ENCODE data around the gene GZMM.
A peak's percentile ranks its signal among the peaks of the same experiment; 100 is the strongest.

Gene GZMM

DNA sequence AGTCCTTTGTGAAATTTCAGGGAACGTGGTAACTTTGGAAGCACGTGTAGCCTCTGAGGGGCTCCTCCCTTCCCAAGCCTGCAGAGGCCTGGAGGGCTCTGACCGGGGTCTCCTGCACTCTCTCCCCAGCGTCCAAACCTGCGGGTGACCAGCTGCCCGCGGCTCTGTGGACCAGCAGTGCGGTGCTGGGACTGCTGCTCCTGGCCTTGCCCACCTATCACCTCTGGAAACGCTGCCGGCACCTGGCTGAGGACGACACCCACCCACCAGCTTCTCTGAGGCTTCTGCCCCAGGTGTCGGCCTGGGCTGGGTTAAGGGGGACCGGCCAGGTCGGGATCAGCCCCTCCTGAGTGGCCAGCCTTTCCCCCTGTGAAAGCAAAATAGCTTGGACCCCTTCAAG is 39.2 kb upstream of the GZMM start:
- Mint-ChIP-seq H3K4me1 (peaks cover 19% of the 10 kb centered on the region), H3K4me3 (no peak overlapping the region), H3K27ac (ENCODE audit: low read depth) (no peak overlapping the region), H3K36me3 (ENCODE audit: insufficient read depth) (peaks cover 8% of the 10 kb centered on the region), H3K27me3 (peaks cover under 1% of the 10 kb centered on the region), H3K9me3 (no peaks in the 10 kb centered on the region)
- DNase-seq (ENCODE audit: low spot score in 2 of 2) (no peak), ATAC-seq (replicated peaks; ENCODE audit: extremely low read depth, poor library complexity, severe bottlenecking) (no peak)

DNA sequence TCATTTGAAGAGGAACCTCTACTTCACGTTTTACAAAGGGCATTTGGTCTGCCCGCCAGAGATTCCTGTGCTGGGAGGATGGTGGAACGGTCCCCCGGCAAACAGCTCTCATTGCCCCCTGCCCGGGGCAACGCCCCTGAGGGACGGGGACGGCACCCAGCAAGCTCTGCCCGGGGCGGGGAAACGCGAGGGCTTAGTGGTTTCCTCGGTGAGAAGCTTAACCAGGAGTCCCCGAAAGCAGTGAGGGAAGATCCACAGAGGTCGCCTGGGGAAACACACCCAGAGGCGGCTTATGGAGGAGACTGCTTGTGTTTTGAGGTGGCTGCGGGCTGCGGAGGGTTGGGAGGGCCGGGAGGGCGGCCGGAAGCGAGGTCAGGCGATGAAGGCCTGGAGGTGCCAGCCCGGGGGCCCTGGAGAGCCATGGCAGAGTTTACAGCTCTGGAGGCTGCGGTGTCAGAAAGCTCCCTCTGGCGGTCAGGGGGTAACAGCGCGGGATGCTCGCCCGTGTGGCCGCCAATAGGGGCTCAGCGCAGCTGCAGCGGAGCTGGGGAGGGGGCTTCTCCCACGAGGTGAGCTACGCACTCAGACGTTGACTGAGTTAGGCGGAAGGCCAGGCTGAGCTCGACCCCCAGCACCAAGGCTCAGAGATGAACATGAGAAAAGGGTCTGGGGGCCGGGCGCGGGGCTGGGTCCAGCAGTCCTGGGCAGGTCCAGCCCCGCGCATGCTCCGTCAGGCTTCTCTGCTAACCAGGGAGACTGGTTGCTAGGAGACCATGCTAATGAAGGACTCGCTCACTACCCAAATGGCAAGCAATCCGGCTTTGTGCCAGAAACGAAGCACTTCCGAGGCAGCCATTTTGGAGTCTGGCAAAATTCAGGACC is 37.2 kb upstream of the GZMM start:
- DNase-seq (ENCODE audit: low spot score in 2 of 2) = peak; percentile 92
- H3K27ac Mint-ChIP-seq (ENCODE audit: low read depth) = peak overlapping the region; percentile 89
- H3K27me3 Mint-ChIP-seq = no peaks in the 10 kb centered on the region
- ATAC-seq (replicated peaks; ENCODE audit: extremely low read depth, poor library complexity, severe bottlenecking) = peak; percentile 52
- H3K9me3 Mint-ChIP-seq = no peaks in the 10 kb centered on the region
- peaks cover 34% of the 10 kb centered on the region for H3K4me1 Mint-ChIP-seq
- peaks cover 19% of the 10 kb centered on the region for H3K36me3 Mint-ChIP-seq (ENCODE audit: insufficient read depth)
- peak overlapping the region; percentile 84 for H3K4me3 Mint-ChIP-seq

DNA sequence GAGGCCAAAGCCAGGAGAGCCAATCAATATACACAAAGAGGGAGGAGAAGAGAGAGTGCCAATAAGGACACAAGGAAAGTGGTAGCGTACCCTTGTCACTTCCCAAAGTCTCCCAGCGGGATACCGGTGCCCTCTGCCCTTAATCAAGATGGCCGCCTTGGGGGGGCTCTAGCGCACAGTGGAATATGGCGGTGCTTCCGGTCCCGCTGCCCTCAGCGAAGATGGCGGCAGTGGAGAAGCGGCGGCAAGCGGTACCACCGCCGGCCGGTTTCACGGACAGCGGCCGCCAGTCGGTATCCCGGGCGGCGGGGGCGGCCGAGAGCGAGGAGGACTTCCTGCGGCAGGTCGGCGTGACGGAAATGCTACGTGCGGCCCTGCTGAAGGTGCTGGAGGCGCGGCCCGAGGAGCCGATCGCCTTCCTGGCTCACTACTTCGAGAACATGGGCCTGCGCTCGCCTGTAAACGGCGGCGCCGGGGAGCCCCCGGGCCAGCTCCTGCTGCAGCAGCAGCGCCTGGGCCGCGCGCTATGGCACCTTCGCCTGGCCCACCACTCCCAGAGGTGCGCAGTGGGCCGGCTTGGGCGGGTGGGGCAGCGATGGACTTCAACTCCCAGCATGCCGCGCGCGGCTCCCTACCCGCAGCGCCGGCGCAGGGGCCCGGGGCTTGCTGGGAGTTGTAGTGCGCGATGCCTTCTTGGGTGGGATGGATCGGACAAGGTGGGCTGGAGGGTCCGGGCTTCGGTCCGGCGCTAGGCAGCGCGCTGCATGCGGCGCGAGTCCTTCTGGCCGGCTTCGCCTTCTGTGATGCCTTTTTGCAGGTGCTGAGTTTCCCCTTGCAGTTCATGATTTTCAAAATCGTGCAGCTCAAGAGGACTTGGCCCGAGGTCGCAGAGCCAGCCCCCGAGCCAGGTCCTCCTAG is 36.3 kb upstream of the GZMM start, which contains the start of gene TPGS1:
Gene TPGS1 (plus strand): TSS at position 212 of the 918 bp plus-strand sequence. CDS start 10 bp downstream, at position 222.
- ATAC-seq (replicated peaks; ENCODE audit: extremely low read depth, poor library complexity, severe bottlenecking) (peak; percentile 45), DNase-seq (ENCODE audit: low spot score in 2 of 2) (peak in 1 of 2 donors; percentile 50)
- Mint-ChIP-seq H3K9me3 (no peaks in the 10 kb centered on the region), H3K4me1 (peaks cover 37% of the 10 kb centered on the region), H3K27me3 (no peaks in the 10 kb centered on the region), H3K27ac (ENCODE audit: low read depth) (peak within 1 kb of the TSS; percentile 89), H3K4me3 (peak within 1 kb of the TSS; percentile 84), H3K36me3 (ENCODE audit: insufficient read depth) (peaks cover 26% of the 10 kb centered on the region)

DNA sequence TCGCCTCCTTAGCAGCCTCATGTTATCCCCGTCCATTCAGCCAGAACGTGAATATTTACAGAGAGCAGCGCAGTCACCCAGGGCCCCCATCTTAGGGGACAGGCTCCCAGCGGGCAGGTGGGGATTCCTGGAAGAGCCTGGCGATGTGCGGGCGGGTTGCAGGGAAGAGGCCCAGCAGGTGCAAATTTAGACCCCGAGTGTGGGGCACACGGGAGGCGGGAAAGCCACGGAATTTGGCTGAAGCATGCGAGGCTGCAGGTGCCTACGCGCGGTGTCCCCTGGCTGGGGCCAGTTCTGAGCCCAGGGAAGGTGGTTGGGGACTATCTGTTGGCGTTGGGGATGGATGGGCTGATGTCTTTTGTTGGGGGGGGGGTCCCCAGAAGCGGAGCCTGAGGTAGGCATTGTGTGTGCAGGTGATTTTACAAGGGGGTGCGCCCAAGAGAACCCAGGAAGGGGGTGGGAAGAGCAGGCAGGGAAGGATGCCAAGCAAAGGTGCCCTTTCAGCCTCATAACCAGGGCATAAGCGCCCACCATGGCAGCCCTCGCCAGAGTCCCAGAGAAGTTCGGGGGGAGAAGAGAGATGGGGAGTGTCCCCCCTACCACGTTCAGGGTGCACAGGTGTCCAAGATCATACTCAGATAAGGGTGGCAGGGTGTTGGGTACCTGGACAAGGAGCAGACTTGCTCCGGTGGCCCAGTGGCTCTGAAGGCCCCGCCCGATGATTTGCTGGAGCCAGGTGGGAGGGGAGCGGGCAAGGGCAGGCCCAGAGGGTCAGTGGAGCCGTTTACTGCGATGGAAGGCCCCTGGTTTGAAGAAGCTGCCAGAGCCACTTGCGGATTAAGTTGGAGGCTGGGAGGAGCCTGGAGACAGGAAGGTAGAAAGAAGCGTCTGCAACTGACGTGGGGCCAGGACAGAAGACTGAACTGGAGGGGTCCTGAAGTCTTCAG is 35.4 kb upstream of the GZMM start:
- Mint-ChIP-seq H3K27ac (ENCODE audit: low read depth) (peak overlapping the region; percentile 79), H3K4me3 (peak overlapping the region; percentile 84), H3K4me1 (peaks cover 37% of the 10 kb centered on the region), H3K27me3 (no peaks in the 10 kb centered on the region), H3K9me3 (no peaks in the 10 kb centered on the region), H3K36me3 (ENCODE audit: insufficient read depth) (peaks cover 26% of the 10 kb centered on the region)
- no peak for ATAC-seq (replicated peaks; ENCODE audit: extremely low read depth, poor library complexity, severe bottlenecking)
- no peak for DNase-seq (ENCODE audit: low spot score in 2 of 2)

DNA sequence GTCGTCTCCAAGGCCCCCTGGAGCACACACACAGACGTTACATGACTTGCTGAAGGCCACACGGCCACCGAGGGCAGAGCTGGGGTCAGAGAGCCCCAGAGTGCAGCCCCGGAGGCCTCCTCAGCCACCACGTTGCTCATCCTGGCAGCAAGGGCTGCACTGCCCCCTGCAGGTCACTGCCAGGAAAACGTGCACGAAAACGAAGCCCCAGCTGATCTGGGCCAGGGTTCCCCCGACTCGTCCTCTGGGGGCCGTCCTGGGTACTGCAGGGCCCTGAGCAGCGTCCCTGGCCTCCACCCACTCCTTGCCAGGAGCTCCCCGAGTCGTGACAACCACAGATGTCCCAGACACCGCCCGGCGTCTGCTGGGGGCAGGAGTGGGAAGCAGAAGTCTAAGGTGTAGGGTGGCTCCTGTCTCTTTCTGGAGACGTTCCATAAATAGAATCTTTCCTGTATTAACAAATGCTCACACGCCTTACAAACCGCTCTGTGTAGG is 33.2 kb upstream of the GZMM start:
- peak overlapping the region; percentile 97 for H3K27ac Mint-ChIP-seq (ENCODE audit: low read depth)

DNA sequence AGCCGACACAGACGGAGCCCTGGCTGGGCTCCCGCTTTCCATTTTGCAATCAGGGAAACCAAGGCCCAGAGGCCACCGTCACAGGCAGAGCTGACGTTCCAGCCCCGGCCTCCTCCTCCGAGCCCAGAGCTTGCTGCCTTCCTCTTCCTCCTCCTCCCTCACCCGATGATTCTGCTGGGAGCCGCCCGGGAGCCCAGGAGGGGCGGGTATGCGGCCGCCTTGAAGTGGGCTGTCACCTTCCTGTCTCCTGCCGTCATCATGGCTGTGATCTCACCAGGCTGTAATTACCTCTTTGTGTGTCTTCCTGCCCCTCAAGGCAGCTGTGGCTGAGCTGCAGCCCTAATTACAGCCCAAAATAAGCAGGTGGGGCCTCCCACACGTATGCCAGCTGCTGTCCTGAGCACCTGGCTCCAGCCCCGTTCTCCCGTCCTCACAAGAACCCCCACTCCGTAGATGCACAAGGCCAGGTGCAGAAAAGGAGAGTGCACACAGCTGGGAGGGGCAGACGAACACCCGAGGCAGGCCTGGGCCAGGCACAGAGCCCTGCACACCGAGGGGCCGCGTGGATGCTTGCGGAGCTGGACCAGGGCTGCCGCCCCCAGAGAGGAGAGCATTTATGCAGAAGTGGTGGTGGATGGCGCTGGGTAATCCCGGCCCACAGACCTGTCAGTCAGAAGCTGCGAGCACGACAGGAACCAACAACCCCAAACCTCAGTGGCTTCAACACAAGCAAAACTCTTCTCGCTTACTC is 32.6 kb upstream of the GZMM start:
- Mint-ChIP-seq H3K27ac (ENCODE audit: low read depth) (peak overlapping the region; percentile 97), H3K4me1 (peaks cover 41% of the 10 kb centered on the region), H3K9me3 (no peaks in the 10 kb centered on the region), H3K36me3 (ENCODE audit: insufficient read depth) (peaks cover 26% of the 10 kb centered on the region), H3K4me3 (peak overlapping the region; percentile 80), H3K27me3 (no peaks in the 10 kb centered on the region)
- peak; percentile 79 to 94 for DNase-seq (ENCODE audit: low spot score in 2 of 2)
- ATAC-seq (replicated peaks; ENCODE audit: extremely low read depth, poor library complexity, severe bottlenecking) = peak; percentile 66

More for the DNA sequence above, 33.2 kb upstream of the GZMM start:
- Mint-ChIP-seq H3K27me3 (no peaks in the 10 kb centered on the region), H3K4me1 (peaks cover 44% of the 10 kb centered on the region), H3K4me3 (peak overlapping the region; percentile 80), H3K9me3 (no peaks in the 10 kb centered on the region), H3K36me3 (ENCODE audit: insufficient read depth) (peaks cover 26% of the 10 kb centered on the region)
- ATAC-seq (replicated peaks; ENCODE audit: extremely low read depth, poor library complexity, severe bottlenecking) (peak; percentile 44), DNase-seq (ENCODE audit: low spot score in 2 of 2) (peak; percentile 91 to 93)

DNA sequence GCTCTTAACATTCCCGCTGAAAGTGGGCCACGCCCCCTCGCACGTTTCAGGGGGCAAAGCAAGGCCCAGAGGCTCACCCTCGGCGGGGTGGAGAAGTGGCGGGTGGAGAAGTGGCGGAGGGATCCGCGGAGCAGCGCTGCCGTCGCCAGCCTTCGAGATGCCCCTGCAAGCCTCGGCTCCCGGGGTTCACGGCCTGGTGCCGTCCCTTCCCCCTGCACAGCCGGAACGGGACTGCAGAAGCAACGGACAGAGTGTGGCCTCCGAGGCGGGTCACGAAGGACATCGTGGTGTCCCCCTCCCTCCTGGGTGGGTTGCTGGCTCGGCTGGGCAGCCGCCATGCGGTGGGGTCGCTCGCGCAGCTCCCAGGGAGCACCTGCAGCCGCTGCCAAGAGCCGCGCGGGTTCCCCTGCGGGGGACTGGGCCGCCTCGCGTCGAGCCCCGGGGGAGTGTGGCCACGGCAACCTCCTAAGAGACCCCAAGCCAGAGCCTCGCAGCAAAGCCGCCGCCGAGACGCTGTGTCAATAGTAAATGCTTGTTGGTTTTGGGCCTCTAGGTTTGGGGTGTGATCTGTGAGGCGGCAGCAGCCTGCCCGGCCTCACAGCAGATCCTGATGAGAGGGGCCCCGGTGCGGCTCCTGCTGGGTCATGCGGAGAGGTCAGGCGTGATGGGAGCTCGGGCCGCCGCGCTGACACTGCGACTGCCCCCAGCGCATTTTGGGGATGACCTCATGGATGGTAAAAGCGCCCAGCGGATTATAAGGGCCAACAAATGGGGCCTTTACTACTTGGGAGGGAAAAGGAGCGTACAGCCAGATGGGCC is 31.1 kb upstream of the GZMM start:
- ATAC-seq (replicated peaks; ENCODE audit: extremely low read depth, poor library complexity, severe bottlenecking) = no peak
- Mint-ChIP-seq H3K27me3 (no peaks in the 10 kb centered on the region), H3K27ac (ENCODE audit: low read depth) (peak overlapping the region; percentile 97), H3K36me3 (ENCODE audit: insufficient read depth) (peaks cover 21% of the 10 kb centered on the region), H3K9me3 (no peaks in the 10 kb centered on the region), H3K4me3 (peak overlapping the region; percentile 80), H3K4me1 (peaks cover 44% of the 10 kb centered on the region)
- DNase-seq (ENCODE audit: low spot score in 2 of 2) = no peak

DNA sequence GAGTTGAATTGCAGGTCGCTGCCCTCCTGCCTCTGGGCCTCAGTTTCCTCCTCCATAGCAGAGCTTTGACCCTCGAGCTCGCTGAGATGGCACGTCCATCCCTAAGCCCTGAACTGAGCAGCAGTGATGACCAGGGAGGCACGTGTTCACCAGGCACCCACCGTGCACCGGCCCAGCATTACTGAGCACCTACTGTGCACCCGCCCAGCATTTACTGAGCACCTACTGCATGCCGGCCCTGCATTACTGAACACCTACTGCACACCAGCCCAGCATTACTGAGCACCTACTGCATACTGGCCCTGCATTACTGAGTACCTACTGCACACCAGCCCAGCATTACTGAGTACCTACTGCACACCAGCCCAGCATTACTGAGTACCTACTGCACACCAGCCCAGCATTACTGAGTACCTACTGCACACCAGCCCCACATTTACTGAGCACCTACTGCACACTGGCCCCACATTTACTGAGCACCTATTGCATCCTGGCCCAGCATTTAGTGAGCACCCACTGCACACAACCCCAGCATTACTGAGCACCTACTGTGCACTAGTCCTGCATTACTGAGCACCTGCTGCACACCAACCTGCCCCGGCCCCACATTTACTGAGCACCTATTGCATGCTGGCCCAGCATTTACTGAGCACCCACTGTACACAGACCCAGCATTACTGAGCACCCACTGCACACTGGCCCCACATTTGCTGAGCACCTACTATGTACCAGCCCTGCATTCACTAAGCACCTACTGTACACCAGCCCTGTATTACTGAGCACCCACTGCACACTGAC is 30.3 kb upstream of the GZMM start:
- no peaks in the 10 kb centered on the region for H3K9me3 Mint-ChIP-seq
- ATAC-seq (replicated peaks; ENCODE audit: extremely low read depth, poor library complexity, severe bottlenecking) = no peak
- H3K27ac Mint-ChIP-seq (ENCODE audit: low read depth) = peak overlapping the region; percentile 83
- H3K4me1 Mint-ChIP-seq = peaks cover 36% of the 10 kb centered on the region
- DNase-seq (ENCODE audit: low spot score in 2 of 2) = no peak
- peak overlapping the region; percentile 59 for H3K4me3 Mint-ChIP-seq
- peaks cover 18% of the 10 kb centered on the region for H3K36me3 Mint-ChIP-seq (ENCODE audit: insufficient read depth)
- H3K27me3 Mint-ChIP-seq = no peaks in the 10 kb centered on the region

DNA sequence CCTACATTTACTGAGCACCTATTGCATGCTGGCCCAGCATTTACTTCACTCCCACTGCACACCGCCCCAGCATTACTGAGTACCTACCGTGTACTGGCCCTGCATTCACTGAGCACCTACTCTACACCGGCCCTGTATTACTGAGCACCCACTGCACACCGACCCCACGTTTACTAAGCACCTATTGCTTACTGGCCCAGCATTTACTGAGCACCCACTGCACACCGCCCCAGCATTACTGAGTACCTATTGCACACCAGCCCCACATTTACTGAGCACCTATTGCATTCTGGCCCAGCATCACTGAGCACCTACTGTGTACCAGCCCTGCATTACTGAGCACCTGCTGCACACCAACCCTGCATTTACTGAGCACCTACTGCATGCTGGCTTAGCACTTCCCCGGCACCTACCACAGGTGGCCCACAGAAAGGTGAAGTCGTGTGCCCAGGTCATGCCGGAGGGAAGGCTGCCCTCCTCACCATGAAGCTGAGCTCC is 29.6 kb upstream of the GZMM start:
- no peak for DNase-seq (ENCODE audit: low spot score in 2 of 2)
- H3K4me3 Mint-ChIP-seq = peak overlapping the region; percentile 59
- H3K4me1 Mint-ChIP-seq = peaks cover 30% of the 10 kb centered on the region
- H3K27ac Mint-ChIP-seq (ENCODE audit: low read depth) = peak overlapping the region; percentile 83
- peaks cover 18% of the 10 kb centered on the region for H3K36me3 Mint-ChIP-seq (ENCODE audit: insufficient read depth)
- no peak for ATAC-seq (replicated peaks; ENCODE audit: extremely low read depth, poor library complexity, severe bottlenecking)
- no peaks in the 10 kb centered on the region for H3K27me3 Mint-ChIP-seq
- no peaks in the 10 kb centered on the region for H3K9me3 Mint-ChIP-seq
